HL-60 (cell line): ENCODE data around the gene BCL2L1.

Experiments
- CTCF ChIP-seq: IDR thresholded peaks from one replicate; pipeline ENCODE4 v1.5.1; 2011; ENCODE audit warnings: low read length, control low read depth, inconsistent platforms; ENCODE audit not compliant: insufficient read depth
- POLR2AphosphoS5 ChIP-seq: IDR thresholded peaks from 2 replicates; pipeline ENCODE4 v1.6.1; 2012; ENCODE audit warnings: low read depth
- REST ChIP-seq: IDR thresholded peaks from 2 replicates; pipeline ENCODE4 v1.6.1; 2012; ENCODE audit warnings: low read depth; ENCODE audit not compliant: insufficient replicate concordance
- SPI1 ChIP-seq: IDR thresholded peaks from 2 replicates; pipeline ENCODE4 v1.6.1; 2012; ENCODE audit warnings: low read depth, mild to moderate bottlenecking, borderline replicate concordance

GRCh38 chr20:31749223-31749622 is 26.6 kb upstream of the BCL2L1 start:
- no peak for TF ChIP-seq SPI1
- TF ChIP-seq CTCF: no peak
- no peak for TF ChIP-seq POLR2AphosphoS5
- TF ChIP-seq REST: no peak
